Measurements from ENCODE around the gene SPRR1A.

SPRR1A gene

GRCh38 chr1:152983743-152984142 is at the start of gene SPRR1A:
SPRR1A (plus strand) TSS chr1:152984081; CDS start chr1:152985231, 1,150 bp downstream.
- no peak for DNase-seq

GRCh38 chr1:152940614-152941013 is 43.3 kb upstream of the SPRR1A start:
- DNase-seq = no peak

- DNase-seq = no peak
These were observed 42.7 kb upstream of the SPRR1A start for GRCh38 chr1:152941037-152941711.

GRCh38 chr1:152942161-152942560 is 41.7 kb upstream of the SPRR1A start:
- DNase-seq = no peak

GRCh38 chr1:152946248-152946647 is 37.6 kb upstream of the SPRR1A start:
- DNase-seq = no peak

GRCh38 chr1:152946651-152947256 is 37.1 kb upstream of the SPRR1A start, which contains the start of gene SPRR5:
SPRR5 (plus strand) TSS chr1:152947206; CDS start chr1:152948555, 1,349 bp downstream.
- DNase-seq = no peak

GRCh38 chr1:152951711-152952110 is 32.2 kb upstream of the SPRR1A start:
- DNase-seq = no peak

- DNase-seq = no peak
These were observed 30.1 kb upstream of the SPRR1A start for GRCh38 chr1:152953761-152954160.

- no peak for DNase-seq
These were observed 29.4 kb upstream of the SPRR1A start for GRCh38 chr1:152954436-152954835.

- no peak for DNase-seq
These were observed 26.3 kb upstream of the SPRR1A start for GRCh38 chr1:152957561-152957960.

- DNase-seq = no peak
These were observed 24.6 kb upstream of the SPRR1A start for GRCh38 chr1:152959273-152959672.

- no peak for DNase-seq
These were observed 24.0 kb upstream of the SPRR1A start for GRCh38 chr1:152959801-152960451.

- DNase-seq = no peak
These were observed 23.3 kb upstream of the SPRR1A start for GRCh38 chr1:152960452-152961044.

GRCh38 chr1:152961226-152961891 is 22.5 kb upstream of the SPRR1A start:
- DNase-seq = no peak

- no peak for DNase-seq
These were observed 20.9 kb upstream of the SPRR1A start for GRCh38 chr1:152962876-152963415.

- DNase-seq = no peak
These were observed 19.3 kb upstream of the SPRR1A start for GRCh38 chr1:152964536-152964935.

GRCh38 chr1:152965853-152966252 is 18.0 kb upstream of the SPRR1A start:
- DNase-seq = no peak

GRCh38 chr1:152967201-152967600 is 16.7 kb upstream of the SPRR1A start:
- DNase-seq = no peak

GRCh38 chr1:152968248-152968647 is 15.6 kb upstream of the SPRR1A start:
- DNase-seq = no peak

GRCh38 chr1:152969036-152969435 is 14.8 kb upstream of the SPRR1A start:
- DNase-seq = no peak

- DNase-seq = no peak
These were observed 13.4 kb upstream of the SPRR1A start, which contains the start of gene SPRR4 for GRCh38 chr1:152970495-152970894. SPRR4 (plus strand) TSS chr1:152970648; CDS start chr1:152971891, 1,243 bp downstream.

GRCh38 chr1:152972196-152972886 is 11.5 kb upstream of the SPRR1A start:
- DNase-seq = no peak
